Karpas-422 (cell line): ENCODE results near the gene RNF220. TPM values are rescaled to one million over a fixed set of nuclear protein-coding genes. Genes with fewer than 3 reads are reported as not detected.

Experiments used
- DNase-seq: peaks from one replicate; pipeline ENCODE4 v3.0.0-alpha.2; 2015
- H2AFZ ChIP-seq: fragments of 200-600 bp; sonication (generic); 2 replicates; pipeline ENCODE4 v1.6.1; 2014; ENCODE audit warnings: antibody characterized with exemption, low read length, mixed read lengths
- H3K27ac ChIP-seq: fragments of 200-600 bp; sonication (generic); 2 replicates; pipeline ENCODE4 v1.5.1; 2014; ENCODE audit warnings: mild to moderate bottlenecking, low read length, moderate library complexity
- H3K27me3 ChIP-seq: fragments of 200-600 bp; sonication (generic); 2 replicates; pipeline ENCODE4 v1.6.1; 2014; ENCODE audit warnings: low read length, mixed read lengths
- H3K36me3 ChIP-seq: fragments of 200-600 bp; sonication (generic); 2 replicates; pipeline ENCODE4 v1.6.1; 2014; ENCODE audit warnings: low read length, mixed read lengths; ENCODE audit not compliant: insufficient read depth
- H3K4me1 ChIP-seq: fragments of 200-600 bp; sonication (generic); 2 replicates; pipeline ENCODE4 v1.6.1; 2014; ENCODE audit warnings: mild to moderate bottlenecking, low read length, mixed read lengths
- H3K4me2 ChIP-seq: fragments of 200-600 bp; sonication (generic); 2 replicates; pipeline ENCODE4 v1.6.1; 2014; ENCODE audit warnings: low read length, low read depth, mild to moderate bottlenecking; ENCODE audit not compliant: poor library complexity, severe bottlenecking
- H3K4me3 ChIP-seq: fragments of 200-600 bp; sonication (generic); 2 replicates; pipeline ENCODE4 v1.5.1; 2014; ENCODE audit warnings: mild to moderate bottlenecking, antibody characterized with exemption, low read length, mixed read lengths
- H3K79me2 ChIP-seq: fragments of 200-600 bp; sonication (generic); 2 replicates; pipeline ENCODE4 v1.6.1; 2014; ENCODE audit warnings: mild to moderate bottlenecking, low read length, mixed read lengths
- H3K9ac ChIP-seq: fragments of 200-600 bp; sonication (generic); 2 replicates; pipeline ENCODE4 v1.6.0; 2014; ENCODE audit warnings: low read length
- H3K9me2 ChIP-seq: fragments of 200-600 bp; sonication (generic), shearing (Covaris generic); replicated peaks from 2 replicates; pipeline ENCODE4 v1.6.0; 2014; ENCODE audit warnings: mild to moderate bottlenecking, low read length, moderate library complexity; ENCODE audit not compliant: insufficient read depth
- H3K9me3 ChIP-seq: fragments of 300-700, 200-600 bp; sonication (generic); 2 replicates; pipeline ENCODE4 v1.6.1; 2014; ENCODE audit warnings: low read length, mixed read lengths
- H4K20me1 ChIP-seq: fragments of 200-600 bp; sonication (generic); 2 replicates; pipeline ENCODE4 v1.6.1; 2014; ENCODE audit warnings: mild to moderate bottlenecking, antibody characterized with exemption, low read length, low read depth; ENCODE audit not compliant: insufficient read depth
- total RNA-seq: library from RNA; depleted of rRNA; stranded (reverse); fragments of >200 nt; shearing (Covaris generic); gene quantifications from 2 replicates; pipeline ENCODE4 v1.2.3, GENCODE V29; 2014; ENCODE audit warnings: low replicate concordance

The RNF220 gene
- total RNA-seq, 1 experiment from 2014 or later, result 73.6 TPM

GRCh38 chr1:44483089-44483874, 78.2 kb downstream of the RNF220 start:
- Histone ChIP-seq H3K9me2 (no peaks in the 10 kb centered on the region), H2AFZ (no peak overlapping the region), H3K27ac (no peak overlapping the region), H3K9ac (no peak overlapping the region), H3K9me3 (no peaks in the 10 kb centered on the region), H3K4me1 (no peaks in the 10 kb centered on the region), H3K4me3 (no peak overlapping the region), H4K20me1 (no peaks in the 10 kb centered on the region), H3K27me3 (no peaks in the 10 kb centered on the region), H3K4me2 (no peak overlapping the region), H3K79me2 (no peaks in the 10 kb centered on the region), H3K36me3 (no peaks in the 10 kb centered on the region)
- DNase-seq, result no peak

- H3K4me3 ChIP-seq, result no peak overlapping the region
- H3K4me2 ChIP-seq, result no peak overlapping the region
- no peaks in the 10 kb centered on the region for H3K9me3 ChIP-seq
- no peak for DNase-seq
- no peak overlapping the region for H3K9ac ChIP-seq
- H2AFZ ChIP-seq, result no peak overlapping the region
- H3K27me3 ChIP-seq, result no peaks in the 10 kb centered on the region
- no peaks in the 10 kb centered on the region for H3K9me2 ChIP-seq
- no peaks in the 10 kb centered on the region for H4K20me1 ChIP-seq
- H3K36me3 ChIP-seq, result no peaks in the 10 kb centered on the region
- no peaks in the 10 kb centered on the region for H3K79me2 ChIP-seq
- H3K27ac ChIP-seq, result no peak overlapping the region
- H3K4me1 ChIP-seq, result no peaks in the 10 kb centered on the region
These were observed 79.2 kb downstream of the RNF220 start for GRCh38 chr1:44484155-44484688.

GRCh38 chr1:44485229-44485933, 80.3 kb downstream of the RNF220 start:
- Histone ChIP-seq H3K9me3 (no peaks in the 10 kb centered on the region), H3K27me3 (no peaks in the 10 kb centered on the region), H2AFZ (no peak overlapping the region), H3K79me2 (no peaks in the 10 kb centered on the region), H3K4me3 (no peak overlapping the region), H3K4me2 (no peak overlapping the region), H3K4me1 (no peaks in the 10 kb centered on the region), H3K9ac (no peak overlapping the region), H3K36me3 (no peaks in the 10 kb centered on the region), H3K9me2 (no peaks in the 10 kb centered on the region), H3K27ac (no peak overlapping the region), H4K20me1 (no peaks in the 10 kb centered on the region)
- no peak for DNase-seq

DNA sequence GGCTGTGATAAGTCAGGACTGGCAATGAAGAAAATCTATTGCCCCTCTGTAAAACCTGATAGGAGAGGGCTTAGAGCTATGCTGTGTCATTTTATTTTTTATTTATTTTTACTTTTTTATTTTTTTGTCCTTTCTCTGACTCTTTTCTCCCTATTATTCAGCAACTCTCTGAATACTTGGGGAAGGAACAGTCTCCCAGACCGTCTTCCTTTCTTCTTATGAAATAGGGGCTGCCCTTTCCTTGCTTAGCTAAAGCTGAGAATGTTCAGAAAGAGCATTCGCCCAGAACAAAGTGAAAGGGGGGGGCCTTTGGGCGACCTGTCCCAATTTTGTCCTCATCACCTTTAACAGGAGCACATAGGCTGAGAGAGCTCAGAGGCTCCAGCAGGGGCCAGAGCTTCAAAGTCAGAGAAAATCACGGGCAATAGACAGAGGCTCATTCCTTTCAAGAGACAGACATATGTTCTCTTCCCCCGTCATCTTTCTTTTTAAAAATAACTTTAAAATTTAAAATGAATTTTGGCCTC, 80.9 kb downstream of the RNF220 start:
- Histone ChIP-seq H2AFZ (no peak overlapping the region), H3K9me3 (no peaks in the 10 kb centered on the region), H4K20me1 (no peaks in the 10 kb centered on the region), H3K4me2 (no peak overlapping the region), H3K9ac (no peak overlapping the region), H3K9me2 (no peaks in the 10 kb centered on the region), H3K27me3 (no peaks in the 10 kb centered on the region), H3K27ac (no peak overlapping the region), H3K4me3 (no peak overlapping the region), H3K36me3 (no peaks in the 10 kb centered on the region), H3K4me1 (no peaks in the 10 kb centered on the region), H3K79me2 (no peaks in the 10 kb centered on the region)
- DNase-seq, result no peak

GRCh38 chr1:44489481-44489880, 84.4 kb downstream of the RNF220 start:
- no peaks in the 10 kb centered on the region for H3K36me3 ChIP-seq
- H3K9me3 ChIP-seq, result no peaks in the 10 kb centered on the region
- no peak for DNase-seq
- no peak overlapping the region for H3K9ac ChIP-seq
- H3K79me2 ChIP-seq, result no peaks in the 10 kb centered on the region
- H4K20me1 ChIP-seq, result no peaks in the 10 kb centered on the region
- no peaks in the 10 kb centered on the region for H3K4me1 ChIP-seq
- H2AFZ ChIP-seq, result no peak overlapping the region
- H3K27ac ChIP-seq, result no peak overlapping the region
- no peaks in the 10 kb centered on the region for H3K9me2 ChIP-seq
- H3K4me2 ChIP-seq, result no peak overlapping the region
- no peaks in the 10 kb centered on the region for H3K27me3 ChIP-seq
- H3K4me3 ChIP-seq, result no peak overlapping the region

GRCh38 chr1:44496541-44497171, 91.6 kb downstream of the RNF220 start:
- H3K27ac ChIP-seq, result no peak overlapping the region
- no peak overlapping the region for H3K9ac ChIP-seq
- DNase-seq, result no peak
- no peak overlapping the region for H2AFZ ChIP-seq
- no peaks in the 10 kb centered on the region for H3K4me1 ChIP-seq
- H3K9me2 ChIP-seq, result no peaks in the 10 kb centered on the region
- no peaks in the 10 kb centered on the region for H3K79me2 ChIP-seq
- no peak overlapping the region for H3K4me2 ChIP-seq
- no peaks in the 10 kb centered on the region for H3K36me3 ChIP-seq
- H4K20me1 ChIP-seq, result no peaks in the 10 kb centered on the region
- no peaks in the 10 kb centered on the region for H3K9me3 ChIP-seq
- H3K4me3 ChIP-seq, result no peak overlapping the region
- no peaks in the 10 kb centered on the region for H3K27me3 ChIP-seq

DNA sequence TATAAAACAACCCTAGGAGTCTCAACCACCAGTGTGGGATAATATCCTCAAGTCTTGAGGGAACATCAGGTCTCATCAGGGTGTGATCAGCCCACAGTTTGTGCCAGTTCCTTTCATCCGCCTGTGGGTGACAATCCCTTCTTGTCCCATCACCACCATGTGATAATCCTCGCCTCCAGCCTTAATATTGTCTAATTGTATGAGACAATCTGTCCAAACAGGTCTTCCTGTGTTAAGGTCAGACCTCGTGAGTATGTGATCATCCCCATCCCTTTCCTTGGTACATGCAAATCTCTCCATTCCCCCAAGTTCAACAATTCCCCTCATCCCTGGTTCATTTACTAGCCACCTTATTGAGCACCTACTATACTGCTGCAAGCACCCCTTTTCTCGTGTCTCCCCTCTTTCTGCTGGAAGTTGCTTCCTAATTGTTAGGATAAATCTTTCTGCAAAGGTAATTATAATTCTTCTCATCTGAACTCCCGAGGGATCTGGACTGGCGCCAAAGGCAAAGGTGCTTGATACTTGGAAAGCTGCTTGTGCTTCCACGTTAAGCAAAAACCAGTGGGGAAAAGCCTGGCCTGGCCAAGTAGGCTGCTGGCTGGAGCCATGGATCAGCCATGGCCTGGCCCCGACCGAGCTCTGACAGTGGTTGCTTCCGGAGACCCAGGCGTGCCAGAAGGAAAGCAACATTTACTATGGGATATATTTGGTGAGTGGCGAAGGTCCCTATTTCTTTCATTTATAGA, 92.5 kb downstream of the RNF220 start:
- H3K27ac ChIP-seq, result no peak overlapping the region
- no peaks in the 10 kb centered on the region for H3K79me2 ChIP-seq
- no peak overlapping the region for H3K9ac ChIP-seq
- no peaks in the 10 kb centered on the region for H4K20me1 ChIP-seq
- no peaks in the 10 kb centered on the region for H3K9me2 ChIP-seq
- no peak for DNase-seq
- no peaks in the 10 kb centered on the region for H3K27me3 ChIP-seq
- H3K4me1 ChIP-seq, result no peaks in the 10 kb centered on the region
- no peak overlapping the region for H3K4me3 ChIP-seq
- H3K36me3 ChIP-seq, result no peaks in the 10 kb centered on the region
- no peak overlapping the region for H3K4me2 ChIP-seq
- no peak overlapping the region for H2AFZ ChIP-seq
- H3K9me3 ChIP-seq, result no peaks in the 10 kb centered on the region
